ENCODE measurements around the gene PPP1R14C.
"Not testable (repeated sequence)": the region's sequence is repeated elsewhere in the genome, so short reads cannot be mapped to it uniquely, and the experiment has no call there.

Gene PPP1R14C

GRCh38 chr6:150169609-150170008 lies 26.8 kb downstream of the PPP1R14C start:
- peak; percentile 93 for DNase-seq

DNA sequence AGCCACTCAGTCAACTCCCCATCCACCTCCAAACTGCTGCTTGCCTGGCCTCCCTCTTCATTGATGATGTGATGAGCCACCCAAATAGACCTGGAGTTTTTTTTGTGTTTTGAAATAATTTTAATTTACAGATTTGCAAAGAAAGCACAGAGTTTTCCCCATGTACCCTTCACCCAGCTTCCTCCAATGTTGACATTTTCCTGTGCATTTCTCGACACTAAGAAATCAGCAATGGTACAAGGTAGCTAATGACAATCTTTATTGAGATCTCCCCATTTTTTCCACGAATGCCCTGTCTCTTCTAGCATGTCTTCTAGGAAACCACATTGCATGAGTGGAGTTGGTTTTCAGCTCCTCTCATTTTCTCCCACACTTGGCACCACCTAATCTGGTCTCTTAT lies 30.1 kb downstream of the PPP1R14C start:
- DNase-seq = no peak

- DNase-seq = no peak
Measured at GRCh38 chr6:150175586-150176151, 32.8 kb downstream of the PPP1R14C start.

DNA sequence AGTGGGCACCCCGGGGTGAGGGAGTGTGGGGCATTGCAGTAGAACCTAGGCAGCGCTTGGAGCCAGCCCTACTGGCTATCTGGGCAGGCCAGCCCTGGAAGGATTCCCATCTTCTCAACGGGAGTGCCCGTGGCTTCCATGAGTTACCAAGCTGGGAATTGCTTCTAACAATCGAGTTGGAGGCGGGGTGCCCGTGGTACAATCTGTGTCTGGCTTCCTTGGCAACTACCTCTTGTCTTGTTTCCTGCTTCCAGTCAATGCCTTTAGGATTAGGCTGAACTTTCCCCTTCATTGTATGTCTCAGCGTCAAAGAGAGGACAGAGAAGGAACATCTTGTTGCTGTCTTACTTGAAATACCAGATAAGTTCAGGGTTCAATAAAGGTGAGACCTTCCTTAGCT lies 33.3 kb downstream of the PPP1R14C start:
- no peak for DNase-seq

- no peak for DNase-seq
Measured at GRCh38 chr6:150176659-150177058, 33.8 kb downstream of the PPP1R14C start.

- no peak for DNase-seq
Measured at GRCh38 chr6:150177259-150177951, 34.6 kb downstream of the PPP1R14C start.

GRCh38 chr6:150177952-150178520 lies 35.2 kb downstream of the PPP1R14C start:
- DNase-seq = peak; percentile 91

GRCh38 chr6:150179030-150179429 lies 36.2 kb downstream of the PPP1R14C start:
- DNase-seq = no peak

- not testable (repeated sequence) for DNase-seq
Measured at GRCh38 chr6:150179907-150180424, 37.1 kb downstream of the PPP1R14C start.

- no peak for DNase-seq
Measured at GRCh38 chr6:150180517-150180916, 37.7 kb downstream of the PPP1R14C start.

- DNase-seq = no peak
Measured at GRCh38 chr6:150182460-150183078, 39.7 kb downstream of the PPP1R14C start.

GRCh38 chr6:150183105-150183504 lies 40.3 kb downstream of the PPP1R14C start:
- DNase-seq = no peak

- no peak for DNase-seq
Measured at GRCh38 chr6:150183966-150184365, 41.1 kb downstream of the PPP1R14C start.

DNA sequence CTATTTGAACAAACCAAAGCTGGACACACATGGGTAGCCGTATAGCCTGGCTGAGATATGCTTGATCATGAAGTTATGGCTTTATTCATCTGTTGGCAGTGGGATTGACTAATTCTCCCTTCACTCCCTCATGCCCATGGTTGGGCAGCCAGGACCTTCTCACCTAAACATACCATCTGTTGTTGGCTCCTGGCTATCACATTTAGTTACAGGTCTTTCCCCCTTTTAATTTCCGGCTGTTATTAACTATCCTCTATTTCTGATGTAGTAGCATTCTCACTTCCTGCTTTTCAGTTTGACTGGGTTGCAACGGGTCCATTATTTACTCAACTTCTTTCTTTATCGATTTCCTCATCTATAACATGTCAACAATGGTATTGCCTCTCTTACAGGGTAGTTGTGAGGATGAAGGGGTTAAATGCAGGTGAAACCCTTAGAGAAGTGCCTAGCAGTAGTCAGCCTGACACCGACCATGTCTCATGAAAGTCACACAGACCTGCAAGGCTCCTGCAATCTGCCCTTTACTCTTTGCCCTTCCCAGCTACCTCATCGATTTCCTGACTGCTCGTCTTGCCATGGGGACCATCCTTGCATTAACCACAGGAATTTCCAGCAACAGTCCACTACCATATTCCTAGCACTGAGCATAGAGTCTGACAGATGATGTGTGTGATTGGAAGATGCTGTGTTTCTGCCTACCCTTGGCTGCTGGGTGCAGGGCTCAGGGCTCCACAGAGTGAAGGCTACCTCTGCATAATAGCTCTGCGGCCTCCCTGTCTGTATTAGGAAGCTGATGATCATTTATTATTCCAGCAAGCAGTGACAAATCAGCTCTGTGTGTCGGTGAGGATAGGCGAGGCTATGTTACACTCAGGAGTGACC lies 42.2 kb downstream of the PPP1R14C start:
- no peak for DNase-seq

- no peak for DNase-seq
Measured at GRCh38 chr6:150185732-150186117, 42.9 kb downstream of the PPP1R14C start.

DNA sequence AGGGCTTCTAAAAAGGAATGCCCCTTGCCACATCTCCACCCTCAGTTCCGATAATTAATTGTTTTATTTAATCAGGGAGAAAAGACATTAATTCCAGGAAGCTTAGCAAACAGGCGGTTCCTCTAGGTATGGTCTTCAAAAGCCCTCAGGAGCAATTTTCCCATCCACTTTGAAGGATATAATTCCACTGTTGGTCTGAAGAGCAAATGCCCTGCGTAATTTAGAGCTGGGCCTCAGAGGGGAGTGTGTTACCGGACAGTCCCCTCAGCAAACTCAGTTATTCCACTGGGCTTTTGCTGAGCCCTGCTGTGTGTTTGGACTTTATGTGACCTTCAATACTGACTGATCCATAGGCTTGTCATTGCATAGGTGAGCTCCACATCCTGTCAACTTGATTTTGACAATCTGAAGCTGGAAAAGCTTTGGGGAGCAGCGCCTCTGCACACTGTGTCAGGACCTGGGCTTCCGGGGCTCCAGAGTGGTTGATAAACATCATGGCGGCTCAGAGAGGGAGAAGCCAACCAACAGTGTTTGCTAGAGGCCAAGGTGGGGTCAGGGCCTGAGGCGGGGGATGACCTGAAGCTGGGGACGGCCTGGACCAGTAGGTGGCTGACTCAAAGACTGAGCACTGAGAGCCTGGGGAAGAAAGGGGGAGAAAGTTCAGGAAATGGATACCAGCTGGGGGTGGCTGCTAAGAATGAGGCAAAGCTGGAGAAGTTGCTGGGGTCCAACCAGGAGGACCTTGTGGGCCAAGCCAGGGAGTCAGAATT lies 43.5 kb downstream of the PPP1R14C start:
- no peak for DNase-seq

GRCh38 chr6:150187433-150187832 lies 44.6 kb downstream of the PPP1R14C start:
- not testable (repeated sequence) for DNase-seq

DNA sequence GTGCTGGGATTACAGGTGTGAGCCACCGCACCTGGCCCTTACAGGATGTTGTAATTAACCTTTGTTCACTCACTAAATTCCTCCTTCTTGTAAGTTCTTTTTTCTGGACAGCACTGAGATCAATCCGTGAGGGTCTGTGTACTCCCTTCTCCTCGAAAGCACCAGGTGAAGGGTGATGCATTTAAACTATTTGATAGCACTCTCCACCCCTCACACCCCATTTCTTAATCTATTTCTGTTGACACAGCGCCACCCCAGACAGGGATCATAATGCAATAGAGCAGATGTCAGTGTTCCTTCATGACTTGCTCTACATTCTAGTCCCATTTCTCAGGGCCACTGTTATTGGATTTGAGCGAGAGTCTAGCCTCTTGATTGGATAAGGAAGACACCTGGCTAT lies 46.3 kb downstream of the PPP1R14C start:
- no peak for DNase-seq

GRCh38 chr6:150191809-150192208 lies 49.0 kb downstream of the PPP1R14C start:
- peak; percentile 70 for DNase-seq

DNA sequence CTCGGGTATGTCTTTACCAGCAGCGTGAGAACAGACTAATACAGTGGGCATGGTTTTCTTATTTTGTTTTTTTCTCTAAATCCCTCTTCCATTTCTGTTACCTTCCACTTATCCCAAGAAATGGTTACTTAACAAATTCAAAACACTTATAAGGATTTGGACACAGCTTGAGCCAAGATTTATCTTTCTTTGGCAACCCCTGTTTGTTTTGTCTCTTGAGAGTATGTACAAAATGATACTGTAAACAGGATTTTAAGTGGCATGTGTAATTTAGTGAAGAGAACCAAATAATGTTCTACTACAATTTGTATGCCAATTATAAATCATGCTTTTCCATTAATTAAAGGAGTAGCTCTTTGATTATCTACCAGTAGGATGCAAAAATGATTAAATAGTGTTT lies 51.4 kb downstream of the PPP1R14C start:
- DNase-seq = no peak

GRCh38 chr6:150195996-150196417 lies 53.2 kb downstream of the PPP1R14C start:
- peak; percentile 71 for DNase-seq
